NCI-H2196 treated with DMSO at 0.1 percent for 48 hours (cell line): Measurements from ENCODE around the gene DLX3.

ENCODE experiments used
- DNase-seq: peaks from one replicate; lab custom pipeline; 2025; ENCODE audit not compliant: unreplicated experiment; lab: John Stamatoyannopoulos, UW

DLX3 gene

GRCh38 chr17:49973271-49973615, 21.8 kb downstream of the DLX3 start:
- no peak for DNase-seq

- no peak for DNase-seq
Observed at GRCh38 chr17:49972486-49973270, 22.3 kb downstream of the DLX3 start.

- no peak for DNase-seq
Observed at GRCh38 chr17:49971848-49972485, 23.1 kb downstream of the DLX3 start.

GRCh38 chr17:49971199-49971847, 23.7 kb downstream of the DLX3 start:
- DNase-seq = no peak

- no peak for DNase-seq
Observed at GRCh38 chr17:49970498-49970897, 24.5 kb downstream of the DLX3 start.

- no peak for DNase-seq
Observed at GRCh38 chr17:49969795-49970389, 25.1 kb downstream of the DLX3 start.

- no peak for DNase-seq
Observed at GRCh38 chr17:49969134-49969759, 25.8 kb downstream of the DLX3 start, which contains the start of gene DLX4. Gene DLX4, plus strand, starts transcription at chr17:49969190. Its CDS starts 279 bp downstream, at chr17:49969469.

GRCh38 chr17:49968405-49969133, 26.5 kb downstream of the DLX3 start:
- DNase-seq = peak; percentile 56

GRCh38 chr17:49967621-49968404, 27.2 kb downstream of the DLX3 start:
- DNase-seq = no peak

- no peak for DNase-seq
Observed at GRCh38 chr17:49967205-49967604, 27.8 kb downstream of the DLX3 start.

GRCh38 chr17:49966767-49967166, 28.3 kb downstream of the DLX3 start:
- DNase-seq = no peak

GRCh38 chr17:49965524-49965909, 29.5 kb downstream of the DLX3 start:
- DNase-seq = no peak

GRCh38 chr17:49964769-49965523, 30.1 kb downstream of the DLX3 start:
- DNase-seq = no peak

- DNase-seq = no peak
Observed at GRCh38 chr17:49964303-49964768, 30.7 kb downstream of the DLX3 start.

GRCh38 chr17:49963626-49964302, 31.3 kb downstream of the DLX3 start:
- no peak for DNase-seq

- DNase-seq = no peak
Observed at GRCh38 chr17:49963309-49963625, 31.8 kb downstream of the DLX3 start.

- no peak for DNase-seq
Observed at GRCh38 chr17:49962599-49963308, 32.3 kb downstream of the DLX3 start.
